Measurements from ENCODE around the gene TRAPPC14.

DNA sequence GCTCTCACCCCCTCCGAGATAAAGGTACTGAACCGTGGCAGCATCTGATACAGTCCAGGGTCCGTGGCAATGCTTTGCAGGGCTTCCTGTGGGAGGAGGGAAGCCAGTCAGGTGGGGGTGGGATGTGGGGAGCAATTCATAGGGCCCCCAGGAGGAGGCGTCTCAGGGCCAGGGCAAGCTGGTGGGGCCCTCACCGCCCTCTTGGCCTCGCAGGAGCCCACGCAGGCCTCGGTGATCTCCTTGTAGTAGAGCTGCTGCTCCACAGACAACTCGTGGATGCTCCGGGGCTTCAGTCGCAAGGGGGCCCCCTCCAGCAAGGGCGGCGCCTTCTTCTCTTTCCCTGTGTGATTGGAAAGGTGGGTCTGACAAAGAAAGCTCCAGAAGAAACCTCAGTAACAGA is 46.6 kb downstream of the TRAPPC14 start:
- TF ChIP-seq, protein P1, sequence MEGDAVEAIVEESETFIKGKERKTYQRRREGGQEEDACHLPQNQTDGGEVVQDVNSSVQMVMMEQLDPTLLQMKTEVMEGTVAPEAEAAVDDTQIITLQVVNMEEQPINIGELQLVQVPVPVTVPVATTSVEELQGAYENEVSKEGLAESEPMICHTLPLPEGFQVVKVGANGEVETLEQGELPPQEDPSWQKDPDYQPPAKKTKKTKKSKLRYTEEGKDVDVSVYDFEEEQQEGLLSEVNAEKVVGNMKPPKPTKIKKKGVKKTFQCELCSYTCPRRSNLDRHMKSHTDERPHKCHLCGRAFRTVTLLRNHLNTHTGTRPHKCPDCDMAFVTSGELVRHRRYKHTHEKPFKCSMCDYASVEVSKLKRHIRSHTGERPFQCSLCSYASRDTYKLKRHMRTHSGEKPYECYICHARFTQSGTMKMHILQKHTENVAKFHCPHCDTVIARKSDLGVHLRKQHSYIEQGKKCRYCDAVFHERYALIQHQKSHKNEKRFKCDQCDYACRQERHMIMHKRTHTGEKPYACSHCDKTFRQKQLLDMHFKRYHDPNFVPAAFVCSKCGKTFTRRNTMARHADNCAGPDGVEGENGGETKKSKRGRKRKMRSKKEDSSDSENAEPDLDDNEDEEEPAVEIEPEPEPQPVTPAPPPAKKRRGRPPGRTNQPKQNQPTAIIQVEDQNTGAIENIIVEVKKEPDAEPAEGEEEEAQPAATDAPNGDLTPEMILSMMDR (IDR thresholded peaks at IDR 0.05): no peak
- TF ChIP-seq POLR2A (IDR thresholded peaks at IDR 0.05) (no peak), POLR2AphosphoS5 (IDR thresholded peaks at IDR 0.05) (no peak)

All from suprapubic skin (tissue), 4 donors.